GM19240 (cell line): Measurements from ENCODE around the gene RBFOX2.

Experiments used
- DNase-seq: peaks from one replicate; pipeline ENCODE4 v3.0.0; 2011; ENCODE audit warnings: low spot score; ENCODE audit not compliant: insufficient read length

Gene RBFOX2

DNA sequence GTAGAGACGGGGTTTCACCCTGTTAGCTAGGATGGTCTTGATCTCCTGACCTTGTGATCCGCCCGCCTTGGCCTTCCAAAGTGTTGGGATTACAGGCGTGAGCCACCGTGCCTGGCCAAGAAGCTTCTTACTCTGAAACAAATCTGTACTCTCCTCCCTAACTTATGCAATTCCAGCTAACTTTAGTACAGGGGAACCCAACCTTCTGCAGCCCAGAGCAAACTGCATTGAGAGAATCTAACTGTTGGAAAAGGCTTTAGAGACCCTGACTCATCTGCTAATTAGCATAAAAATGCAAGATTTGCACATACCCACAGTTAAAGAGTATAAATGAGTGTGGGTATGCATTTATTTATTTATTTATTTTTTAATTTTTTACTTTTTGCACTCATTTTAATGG, 246.1 kb downstream of the RBFOX2 start:
- no peak for DNase-seq

DNA sequence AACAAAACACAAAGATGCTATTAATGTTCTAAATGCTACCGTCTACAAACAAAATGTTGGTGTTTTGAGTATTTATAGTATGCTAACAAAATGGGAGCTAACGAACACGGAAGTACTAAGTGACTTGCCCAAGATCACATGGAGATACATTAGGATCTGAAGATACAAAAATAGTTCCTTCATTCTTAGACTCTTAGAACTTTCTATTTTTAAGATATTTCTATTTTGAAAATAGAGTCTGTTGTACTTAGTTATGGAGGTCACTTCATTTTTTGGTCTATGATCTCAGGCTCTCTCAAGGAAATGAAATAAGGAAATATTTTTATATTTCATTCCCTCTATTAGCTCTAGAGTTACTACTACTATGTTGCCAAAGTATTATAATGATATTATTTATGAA, 246.7 kb downstream of the RBFOX2 start:
- no peak for DNase-seq

DNA sequence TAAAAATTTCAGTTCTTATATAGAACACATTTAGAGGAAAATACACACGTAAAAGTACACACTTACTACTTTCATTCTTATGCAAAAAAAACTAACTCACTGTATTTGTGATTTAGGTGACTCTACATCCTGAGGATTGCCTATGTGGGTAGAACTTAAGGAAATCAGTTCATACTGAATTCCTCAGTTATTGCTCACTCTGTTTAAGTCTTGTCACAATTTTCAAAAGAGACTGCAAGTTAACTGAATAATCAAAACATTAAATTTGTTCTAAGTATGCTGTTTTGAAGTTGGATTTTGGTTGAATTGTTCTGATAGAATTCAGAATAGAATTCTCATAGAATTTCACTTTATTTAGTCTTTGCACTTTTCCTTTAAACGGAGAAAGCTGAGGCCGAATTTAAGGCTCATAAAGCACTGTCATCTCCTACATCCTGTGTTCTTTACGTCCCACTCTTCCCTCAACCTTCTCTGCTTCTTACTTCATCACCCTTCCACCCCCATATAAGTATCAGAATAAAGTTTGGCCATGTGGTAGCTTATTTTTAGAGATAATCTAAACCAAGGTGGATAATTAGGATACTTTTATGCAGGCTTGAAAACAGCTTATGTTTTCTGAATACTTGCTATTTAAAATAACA, 251.2 kb downstream of the RBFOX2 start:
- no peak for DNase-seq

DNA sequence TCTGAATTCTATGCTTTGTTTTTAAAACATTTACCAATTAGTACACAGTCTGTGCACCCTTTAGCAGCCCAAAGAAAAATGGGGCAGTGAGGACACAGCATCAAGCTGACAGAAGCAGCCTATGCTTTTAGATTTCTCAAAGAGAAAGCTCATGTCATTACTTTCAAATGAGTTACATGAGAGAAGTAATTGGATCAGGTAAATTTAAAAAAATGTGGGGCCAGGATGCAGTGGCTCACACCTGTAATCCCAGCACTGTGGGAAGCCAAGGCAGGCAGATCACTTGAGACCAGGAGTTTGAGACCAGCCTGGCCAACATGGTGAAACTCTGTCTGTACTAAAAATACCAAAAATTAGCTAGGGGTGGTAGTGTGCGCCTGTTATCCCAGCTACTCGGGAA, 253.3 kb downstream of the RBFOX2 start:
- no peak for DNase-seq

DNA sequence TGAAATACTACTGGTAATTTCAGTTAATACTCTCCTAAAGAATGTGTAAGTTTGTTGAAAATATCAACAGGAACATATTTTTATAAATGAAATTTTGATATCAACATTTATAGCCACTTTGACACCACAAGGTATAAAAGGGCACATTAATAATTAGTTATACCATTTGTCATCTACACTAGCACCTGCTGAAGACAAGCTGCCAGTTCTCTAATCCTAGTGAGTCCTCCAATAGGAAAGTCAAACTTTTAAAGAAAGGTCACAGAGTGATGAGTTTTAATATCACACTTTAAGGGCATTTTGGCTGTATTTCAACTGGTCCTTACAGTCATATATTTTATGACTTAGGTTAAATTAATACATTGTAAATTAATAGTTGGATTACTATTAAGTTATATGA, 258.6 kb downstream of the RBFOX2 start:
- no peak for DNase-seq

DNA sequence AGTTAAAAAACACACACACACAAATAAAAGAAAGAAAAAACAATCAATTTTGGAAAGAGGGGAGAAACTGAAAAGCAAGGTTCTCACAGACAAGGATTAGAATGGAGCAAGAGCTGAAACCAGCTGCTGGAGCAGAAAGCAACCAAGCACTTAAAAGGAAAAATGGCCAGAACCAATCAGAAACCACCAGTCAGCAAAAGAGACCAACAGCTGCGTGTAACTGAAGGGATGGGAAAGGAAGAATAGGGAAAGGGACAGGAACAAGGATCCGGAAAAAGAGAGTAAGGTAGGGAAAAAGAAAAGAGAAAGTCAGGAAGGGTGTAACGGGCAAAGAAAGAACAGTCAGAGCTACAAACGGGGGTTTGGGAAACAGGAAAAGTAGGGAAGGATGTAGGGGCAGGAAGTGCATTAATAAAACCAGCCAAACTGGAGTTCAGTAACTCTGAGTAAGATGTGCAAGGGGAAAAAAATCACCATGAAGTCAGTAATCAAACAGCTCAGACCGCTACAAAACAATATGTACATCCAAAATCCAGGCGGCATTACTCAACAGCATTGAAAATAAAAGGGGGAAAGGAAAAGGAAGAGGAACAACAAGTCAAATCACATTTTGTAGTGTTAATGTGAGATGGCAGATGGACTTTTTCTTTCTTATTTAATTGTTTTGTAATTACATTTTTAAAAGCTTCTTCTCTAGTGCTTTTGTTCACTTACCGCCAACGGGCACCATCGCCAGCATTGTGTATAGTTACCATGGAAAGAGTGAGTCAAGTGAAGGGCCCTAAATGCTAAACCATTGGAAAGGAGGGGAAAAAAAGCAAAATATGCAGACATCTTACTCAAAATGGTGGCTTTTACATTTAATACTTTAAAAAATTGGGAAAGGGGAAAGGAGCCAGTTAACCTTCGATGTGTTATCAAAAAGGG, 261.7 kb downstream of the RBFOX2 start:
- no peak for DNase-seq

DNA sequence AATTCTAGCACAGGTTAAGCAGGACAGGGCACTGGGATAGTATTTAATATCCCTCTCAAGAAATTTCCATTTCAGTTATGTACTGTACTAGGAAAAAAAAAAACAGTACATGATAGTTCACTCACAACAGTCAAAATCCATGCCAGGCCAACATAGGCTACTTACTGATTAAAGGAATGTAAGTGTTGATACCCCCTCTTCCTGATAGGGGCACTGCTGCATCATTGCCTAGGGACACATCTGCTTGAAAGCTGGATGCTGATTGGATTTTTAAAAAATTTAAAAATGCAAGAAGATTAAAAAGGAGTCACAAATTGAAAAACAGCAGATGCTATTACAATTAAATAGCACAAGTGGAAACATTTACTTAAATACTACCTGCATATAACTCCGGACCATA, 267.6 kb downstream of the RBFOX2 start:
- DNase-seq: no peak

DNA sequence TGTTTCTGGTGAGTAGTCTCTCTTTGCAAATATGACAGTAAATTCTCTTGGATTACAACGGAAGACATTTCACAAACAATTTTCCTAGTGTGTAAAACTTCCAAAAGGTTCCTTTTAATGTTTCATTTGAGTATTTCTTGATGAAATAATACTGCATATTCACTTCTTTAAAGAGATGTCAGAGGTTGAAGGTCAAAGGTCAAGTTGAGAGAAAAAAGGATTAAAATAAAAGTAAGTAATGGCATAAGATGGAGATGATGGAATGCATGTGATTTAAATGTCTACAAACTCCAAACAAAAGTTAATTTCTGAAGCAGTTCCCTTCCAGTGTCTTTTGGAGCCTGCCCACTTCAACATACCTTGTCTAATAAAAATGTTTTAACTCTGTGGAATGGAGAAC, 270.2 kb downstream of the RBFOX2 start:
- no peak for DNase-seq

DNA sequence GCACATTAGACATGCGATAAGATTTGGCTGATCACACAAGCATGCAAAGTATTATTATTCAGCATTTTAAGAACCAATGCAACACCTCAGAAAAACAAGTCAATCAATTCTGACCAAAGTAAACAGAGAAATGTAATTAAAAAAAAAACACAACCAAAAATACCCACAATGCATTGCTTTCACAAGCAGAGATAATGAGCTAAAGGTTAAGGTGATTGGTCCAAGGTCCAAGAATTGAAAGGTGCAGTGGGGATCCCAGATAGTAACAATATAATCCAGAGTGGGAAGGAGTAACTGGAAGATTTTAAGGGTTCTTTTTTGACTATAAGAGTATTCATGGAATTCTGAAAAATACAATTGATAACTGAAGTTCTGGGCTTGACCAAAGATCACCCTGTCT, 271.9 kb downstream of the RBFOX2 start:
- no peak for DNase-seq

DNA sequence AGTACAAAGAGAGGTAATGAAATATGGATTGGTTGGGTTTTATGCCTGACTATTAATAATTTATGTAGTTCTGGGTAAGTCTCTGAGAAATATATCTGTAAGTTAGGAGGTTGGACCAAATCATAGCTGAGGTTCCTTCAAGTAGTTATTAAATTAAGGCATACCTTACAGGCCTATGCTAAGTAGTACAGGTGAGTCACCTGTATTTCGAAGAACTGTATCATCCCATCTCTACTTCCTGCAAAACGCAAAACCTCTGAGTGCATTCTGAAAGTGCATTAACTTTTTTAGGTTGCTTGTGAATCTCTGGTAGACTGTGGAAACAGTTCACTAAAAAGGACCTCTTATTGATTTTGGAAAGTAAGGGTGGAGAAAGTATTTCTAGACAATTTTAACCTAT, 273.9 kb downstream of the RBFOX2 start:
- no peak for DNase-seq

DNA sequence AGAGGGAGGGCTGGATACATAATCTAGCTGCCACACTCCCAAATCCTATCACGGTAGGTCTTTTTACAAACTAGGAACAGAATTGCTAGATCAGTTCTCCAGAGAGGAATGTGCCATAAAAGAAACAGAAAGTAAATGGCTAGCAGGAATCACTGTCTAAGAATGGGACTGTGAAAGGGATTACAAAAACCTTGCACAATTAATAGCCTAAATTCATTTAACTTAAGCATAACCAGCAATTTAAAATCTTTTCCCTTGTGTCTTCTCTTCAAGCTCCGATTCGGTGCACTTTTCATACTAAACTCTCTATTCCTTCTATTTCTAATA, 275.8 kb downstream of the RBFOX2 start:
- no peak for DNase-seq

DNA sequence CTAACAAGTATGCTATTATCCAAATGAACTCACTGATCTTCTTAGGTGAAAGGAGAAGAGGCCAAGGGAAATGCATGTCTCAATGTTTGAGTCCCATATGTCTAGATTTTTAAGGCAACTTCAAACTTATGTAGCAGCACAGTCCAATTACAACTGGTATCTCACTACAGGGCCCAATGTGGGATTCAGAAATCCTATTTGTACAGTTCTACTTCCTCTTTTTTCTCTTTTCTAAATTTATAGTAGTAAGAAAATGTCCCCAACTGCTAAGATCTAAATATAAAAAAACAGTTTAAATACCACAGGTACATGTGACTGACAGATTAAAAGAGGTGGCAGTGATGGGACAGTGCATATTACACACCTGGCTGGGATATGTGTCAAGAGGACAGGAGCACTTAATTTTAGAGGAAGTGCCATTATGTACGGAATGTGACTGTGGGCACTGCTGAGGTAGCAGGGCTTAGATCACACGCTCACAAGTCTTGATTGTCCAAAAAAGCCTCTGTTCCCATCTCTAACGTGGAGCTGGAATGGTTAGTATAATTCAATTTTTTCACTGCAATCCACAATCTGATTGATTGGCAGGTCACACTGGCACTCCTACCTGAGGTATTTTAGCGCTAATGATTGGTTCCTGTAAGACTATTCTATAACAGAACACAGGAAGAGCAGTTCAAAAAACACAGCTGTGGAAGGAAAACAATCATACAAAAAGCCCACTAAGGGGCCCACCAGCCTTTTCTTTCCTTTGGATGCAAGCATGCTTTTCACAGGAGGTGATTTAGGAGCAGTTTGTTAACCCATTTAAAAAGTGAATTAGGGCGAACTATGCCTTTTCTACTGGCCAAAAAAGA, 276.4 kb downstream of the RBFOX2 start:
- no peak for DNase-seq

DNA sequence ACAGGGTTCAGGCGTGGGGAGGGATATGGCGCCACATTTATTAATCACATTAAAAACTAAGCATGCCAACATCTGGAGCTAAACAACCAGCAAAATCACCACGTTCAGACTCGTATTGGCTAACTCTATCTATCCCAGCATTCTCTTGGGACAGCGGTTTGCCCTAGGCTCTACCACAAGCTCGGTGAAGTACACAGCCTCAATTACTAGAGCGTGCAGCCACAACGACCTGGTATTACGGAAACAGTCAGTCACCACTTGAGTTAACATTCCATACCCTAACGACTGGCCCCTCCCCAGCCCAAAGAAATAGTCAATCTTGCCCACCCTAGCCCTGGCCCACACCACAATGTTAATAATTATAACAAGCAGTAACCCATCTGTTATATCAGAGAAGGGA, 278.8 kb downstream of the RBFOX2 start:
- peak; percentile 23 for DNase-seq

DNA sequence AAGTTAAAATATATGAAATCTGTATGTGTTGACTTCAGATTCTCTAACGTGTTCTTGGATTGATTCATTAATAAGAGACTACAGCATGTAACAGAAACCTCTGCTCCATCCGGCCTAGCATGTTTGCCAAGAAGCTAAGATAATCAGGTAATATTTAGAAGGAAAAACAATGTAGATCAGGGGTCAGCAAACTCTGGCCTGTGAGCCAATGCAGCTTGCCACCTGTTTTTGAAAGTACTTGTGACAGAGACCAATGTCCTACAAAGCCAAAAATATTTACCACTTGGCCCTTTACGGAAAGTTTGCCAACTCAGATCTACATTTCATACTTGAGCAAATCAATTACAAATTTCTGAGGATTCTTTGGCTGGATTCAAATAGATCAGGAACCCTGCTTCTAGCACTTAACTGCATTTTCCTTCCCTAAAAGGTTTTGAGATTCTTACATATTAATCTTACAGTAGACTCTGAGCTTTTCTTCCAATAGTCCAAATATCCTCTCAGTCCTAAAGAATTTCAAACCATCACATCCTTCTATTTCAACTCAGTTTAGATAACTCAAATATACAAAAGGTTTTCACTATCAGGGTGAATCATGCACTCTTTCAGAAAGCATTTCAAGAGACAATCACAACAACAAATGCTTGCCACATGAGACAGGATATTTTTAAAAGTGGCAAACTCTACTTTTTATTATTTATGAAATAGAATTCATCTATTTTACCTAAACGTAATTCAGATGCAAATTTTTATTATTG, 281.5 kb downstream of the RBFOX2 start:
- DNase-seq: no peak

DNA sequence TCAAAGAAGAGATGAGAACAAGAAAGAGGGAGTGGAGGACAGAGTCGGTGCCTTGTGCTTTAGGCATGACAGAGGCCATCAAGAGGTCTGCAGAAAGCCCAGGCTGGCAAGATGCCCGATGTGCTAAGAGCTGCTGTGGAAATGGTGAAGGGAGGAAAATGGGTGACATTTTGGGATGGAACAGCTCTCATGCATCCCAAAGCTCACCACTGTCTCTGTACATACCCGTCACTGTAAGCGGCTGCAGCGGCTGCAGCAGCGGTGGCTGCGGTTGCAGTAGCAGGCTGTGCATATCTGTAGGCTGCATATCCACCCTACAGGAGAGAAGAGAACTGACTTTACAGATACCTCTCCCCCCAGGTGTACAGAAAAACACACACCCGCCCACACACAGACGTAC, 282.4 kb downstream of the RBFOX2 start:
- DNase-seq: no peak

DNA sequence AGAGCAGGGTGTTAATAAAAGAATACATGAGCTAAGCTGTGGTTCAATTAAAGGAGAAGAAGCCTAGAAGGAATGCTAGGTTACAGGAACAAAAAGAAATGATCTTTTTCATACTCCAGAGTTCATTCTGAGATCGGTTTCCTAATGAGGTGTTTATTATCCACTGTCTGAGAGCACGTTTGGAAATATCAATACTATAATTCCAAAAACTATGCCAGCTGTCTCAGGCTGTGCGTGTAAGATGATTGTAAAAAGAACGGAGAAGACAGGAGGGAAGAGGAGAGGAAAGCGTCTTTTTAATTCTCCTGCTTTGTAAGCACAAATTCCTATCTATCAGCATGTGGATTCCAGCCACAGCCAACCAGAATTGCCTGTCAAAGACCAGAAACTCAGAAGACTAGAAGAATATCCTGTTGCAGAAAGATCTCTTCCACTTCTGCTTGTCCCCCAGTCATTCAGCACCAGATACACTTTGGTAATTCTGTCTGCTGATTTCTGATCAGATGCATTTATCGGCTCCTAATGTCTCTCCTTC, 285.2 kb downstream of the RBFOX2 start:
- DNase-seq: no peak

DNA sequence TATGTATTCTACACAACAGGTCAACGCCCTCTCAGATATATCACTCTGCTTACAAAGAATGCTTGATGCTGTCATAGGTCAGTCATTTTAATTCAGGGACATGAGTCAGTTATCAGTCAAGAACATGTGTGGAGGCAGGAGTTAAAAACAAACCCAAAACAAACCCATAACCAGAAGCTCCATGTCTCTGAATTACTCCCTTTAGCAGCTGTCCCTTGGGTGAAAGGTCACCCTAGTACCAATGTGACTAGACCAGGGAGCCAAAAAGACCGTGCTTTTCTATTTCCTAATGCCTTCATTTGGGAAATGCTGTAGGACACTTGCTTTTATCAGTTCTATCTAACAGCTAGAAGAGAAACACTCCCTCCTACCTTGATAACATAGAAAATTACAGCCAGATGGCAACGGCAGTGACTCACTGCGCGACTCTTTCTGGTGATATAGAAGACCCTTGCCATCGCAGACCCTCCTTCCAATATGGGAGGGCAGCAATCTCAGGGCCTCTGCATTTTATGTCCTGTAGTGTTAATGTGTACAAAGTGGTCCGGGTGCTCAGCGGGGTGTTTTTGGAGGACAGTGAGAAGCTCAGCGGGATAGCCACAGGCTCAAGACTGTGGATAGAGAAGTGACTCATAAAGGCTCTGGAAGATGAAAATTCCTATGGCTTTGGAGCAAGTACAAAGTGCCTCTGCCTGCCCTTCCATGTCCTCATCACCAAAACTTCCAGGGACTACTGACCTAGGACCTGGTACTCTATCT, 286.1 kb downstream of the RBFOX2 start:
- DNase-seq: no peak

DNA sequence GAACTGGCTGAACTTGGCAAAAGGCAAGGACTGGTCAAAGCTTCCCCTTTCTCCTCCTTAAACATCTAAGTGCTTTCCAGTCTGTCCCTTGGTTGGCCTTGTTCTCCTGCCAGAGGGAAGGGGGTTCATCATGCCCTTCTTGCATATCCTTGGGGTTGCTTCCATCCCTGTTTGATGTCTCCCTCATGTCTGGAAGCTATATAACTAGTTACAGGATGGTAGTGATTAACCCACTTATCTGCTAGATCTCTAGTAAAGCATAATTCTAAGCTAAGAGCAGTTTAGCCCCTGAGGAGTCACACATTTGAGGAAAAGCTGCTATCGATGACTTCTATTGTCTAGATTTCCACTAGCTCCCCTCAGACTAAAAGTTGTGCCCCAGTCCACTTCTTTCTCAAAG, 288.0 kb downstream of the RBFOX2 start:
- no peak for DNase-seq

DNA sequence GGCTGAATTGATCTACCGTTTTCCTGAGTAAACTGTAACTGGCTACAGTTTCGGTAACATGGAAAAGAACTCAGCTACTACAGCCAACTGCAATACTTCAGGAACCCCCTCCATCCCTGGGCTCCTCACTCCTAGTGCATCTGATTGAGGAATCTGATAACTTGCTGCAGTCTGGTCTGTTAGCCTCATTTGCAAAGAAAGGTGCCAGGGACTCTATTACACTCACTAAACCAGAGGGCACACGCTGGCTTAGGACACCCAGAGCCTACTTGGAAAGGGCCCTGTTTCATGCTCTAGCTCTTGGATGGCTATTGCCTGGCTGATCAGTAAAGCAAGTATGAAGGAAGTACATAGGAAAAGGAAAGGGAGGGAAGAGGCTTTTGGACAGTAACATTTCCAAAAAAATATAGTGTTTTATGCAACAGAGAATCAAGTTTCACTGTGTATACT, 288.7 kb downstream of the RBFOX2 start:
- no peak for DNase-seq
